HG03159 (cell line): ENCODE data around the gene PSEN2.
"Not testable (repeated sequence)": the region's sequence is repeated elsewhere in the genome, so short reads cannot be mapped to it uniquely, and the experiment has no call there.

Source experiments
- ATAC-seq: cut with Tn5 transposase; IDR thresholded peaks from one replicate; pipeline ENCODE4 v1.9.1; 2021; ENCODE audit warnings: mild to moderate bottlenecking, moderate library complexity; ENCODE audit not compliant: unreplicated experiment

Gene PSEN2

GRCh38 chr1:226870401-226871279 is at the start of gene PSEN2:
PSEN2 (plus strand) TSS chr1:226870616; CDS start chr1:226881908, 11,292 bp downstream.
- peak; percentile 93 for ATAC-seq

GRCh38 chr1:226820941-226821718 is 49.3 kb upstream of the PSEN2 start:
- ATAC-seq, result no peak

- ATAC-seq, result no peak
Measured at GRCh38 chr1:226821719-226822085, 48.7 kb upstream of the PSEN2 start.

- ATAC-seq, result no peak
Measured at GRCh38 chr1:226823643-226824042, 46.8 kb upstream of the PSEN2 start.

GRCh38 chr1:226825037-226825745 is 45.2 kb upstream of the PSEN2 start:
- ATAC-seq, result no peak

GRCh38 chr1:226825746-226826100 is 44.7 kb upstream of the PSEN2 start:
- ATAC-seq, result no peak

GRCh38 chr1:226826479-226827261 is 43.7 kb upstream of the PSEN2 start:
- no peak for ATAC-seq

GRCh38 chr1:226827458-226827857 is 43.0 kb upstream of the PSEN2 start:
- ATAC-seq, result no peak

- peak; percentile 97 for ATAC-seq
Measured at GRCh38 chr1:226827968-226828513, 42.4 kb upstream of the PSEN2 start.

GRCh38 chr1:226829105-226829504 is 41.3 kb upstream of the PSEN2 start:
- ATAC-seq, result no peak

- ATAC-seq, result no peak
Measured at GRCh38 chr1:226831953-226832352, 38.5 kb upstream of the PSEN2 start.

GRCh38 chr1:226832613-226833012 is 37.8 kb upstream of the PSEN2 start:
- ATAC-seq, result no peak

GRCh38 chr1:226834179-226834578 is 36.2 kb upstream of the PSEN2 start:
- not testable (repeated sequence) for ATAC-seq

- ATAC-seq, result not testable (repeated sequence)
Measured at GRCh38 chr1:226835396-226835795, 35.0 kb upstream of the PSEN2 start.

- ATAC-seq, result not testable (repeated sequence)
Measured at GRCh38 chr1:226837966-226838365, 32.5 kb upstream of the PSEN2 start.

GRCh38 chr1:226838456-226838855 is 32.0 kb upstream of the PSEN2 start:
- ATAC-seq, result no peak

- no peak for ATAC-seq
Measured at GRCh38 chr1:226845624-226846023, 24.8 kb upstream of the PSEN2 start.

GRCh38 chr1:226846786-226847185 is 23.6 kb upstream of the PSEN2 start:
- no peak for ATAC-seq

- ATAC-seq, result not testable (repeated sequence)
Measured at GRCh38 chr1:226854548-226854947, 15.9 kb upstream of the PSEN2 start.

GRCh38 chr1:226862890-226863289 is 7.5 kb upstream of the PSEN2 start:
- ATAC-seq, result no peak
